HEK293 (cell line): Measurements from ENCODE around the gene TMEM114.

Experiments
- MYNN ChIP-seq: fragments of 450-650 bp; formaldehyde crosslinking; IDR thresholded peaks from 2 replicates; pipeline ENCODE4 v1.5.1; 2016; ENCODE audit warnings: missing biosample characterization, missing genetic modification characterization, borderline replicate concordance
- YY1 ChIP-seq: fragments of 450-650 bp; formaldehyde crosslinking; IDR thresholded peaks from 2 replicates; pipeline ENCODE4 v1.5.1; 2018; ENCODE audit warnings: missing biosample characterization, missing genetic modification characterization
- ZNF23 ChIP-seq: fragments of 450-650 bp; formaldehyde crosslinking; IDR thresholded peaks from 2 replicates; pipeline ENCODE4 v1.5.1; 2016; ENCODE audit warnings: missing biosample characterization, missing genetic modification characterization, borderline replicate concordance
- TF ChIP-seq, protein P1 (sequence below): fragments of 450-650 bp; formaldehyde crosslinking; IDR thresholded peaks from 2 replicates; pipeline ENCODE4 v1.5.1; 2016; ENCODE audit warnings: missing biosample characterization, missing genetic modification characterization
- TF ChIP-seq, protein P2 (sequence below): fragments of 450-650 bp; IDR thresholded peaks from 2 replicates; pipeline ENCODE4 v1.5.1; 2018; ENCODE audit warnings: missing biosample characterization, missing genetic modification characterization

DNA sequence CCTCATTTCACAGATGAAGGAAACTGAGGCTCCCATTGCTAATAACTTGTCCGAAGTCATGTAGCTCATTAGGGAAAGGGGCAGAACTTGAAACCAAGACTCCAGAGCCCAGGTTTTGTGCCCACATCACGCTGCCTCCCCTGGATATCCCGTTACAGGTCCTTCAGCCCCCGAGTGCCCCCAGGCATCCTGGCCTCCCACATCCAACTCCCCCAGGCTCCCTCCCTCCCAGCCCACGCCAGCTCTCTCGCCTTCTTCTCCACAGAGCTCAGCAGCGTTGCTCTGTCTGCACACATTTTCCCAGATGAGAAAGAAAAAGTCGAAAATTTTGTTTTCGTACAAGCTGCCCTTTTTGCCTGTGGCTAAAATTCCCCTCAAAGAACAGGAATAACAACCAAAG is 16.9 kb upstream of the TMEM114 start:
- TF ChIP-seq, protein P1, sequence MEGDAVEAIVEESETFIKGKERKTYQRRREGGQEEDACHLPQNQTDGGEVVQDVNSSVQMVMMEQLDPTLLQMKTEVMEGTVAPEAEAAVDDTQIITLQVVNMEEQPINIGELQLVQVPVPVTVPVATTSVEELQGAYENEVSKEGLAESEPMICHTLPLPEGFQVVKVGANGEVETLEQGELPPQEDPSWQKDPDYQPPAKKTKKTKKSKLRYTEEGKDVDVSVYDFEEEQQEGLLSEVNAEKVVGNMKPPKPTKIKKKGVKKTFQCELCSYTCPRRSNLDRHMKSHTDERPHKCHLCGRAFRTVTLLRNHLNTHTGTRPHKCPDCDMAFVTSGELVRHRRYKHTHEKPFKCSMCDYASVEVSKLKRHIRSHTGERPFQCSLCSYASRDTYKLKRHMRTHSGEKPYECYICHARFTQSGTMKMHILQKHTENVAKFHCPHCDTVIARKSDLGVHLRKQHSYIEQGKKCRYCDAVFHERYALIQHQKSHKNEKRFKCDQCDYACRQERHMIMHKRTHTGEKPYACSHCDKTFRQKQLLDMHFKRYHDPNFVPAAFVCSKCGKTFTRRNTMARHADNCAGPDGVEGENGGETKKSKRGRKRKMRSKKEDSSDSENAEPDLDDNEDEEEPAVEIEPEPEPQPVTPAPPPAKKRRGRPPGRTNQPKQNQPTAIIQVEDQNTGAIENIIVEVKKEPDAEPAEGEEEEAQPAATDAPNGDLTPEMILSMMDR (tag by site-specific recombination), result no peak
- TF ChIP-seq YY1 (tag by site-specific recombination) (no peak), MYNN (tag by site-specific recombination) (no peak), ZNF23 (tag by site-specific recombination) (no peak)
- TF ChIP-seq, protein P2, sequence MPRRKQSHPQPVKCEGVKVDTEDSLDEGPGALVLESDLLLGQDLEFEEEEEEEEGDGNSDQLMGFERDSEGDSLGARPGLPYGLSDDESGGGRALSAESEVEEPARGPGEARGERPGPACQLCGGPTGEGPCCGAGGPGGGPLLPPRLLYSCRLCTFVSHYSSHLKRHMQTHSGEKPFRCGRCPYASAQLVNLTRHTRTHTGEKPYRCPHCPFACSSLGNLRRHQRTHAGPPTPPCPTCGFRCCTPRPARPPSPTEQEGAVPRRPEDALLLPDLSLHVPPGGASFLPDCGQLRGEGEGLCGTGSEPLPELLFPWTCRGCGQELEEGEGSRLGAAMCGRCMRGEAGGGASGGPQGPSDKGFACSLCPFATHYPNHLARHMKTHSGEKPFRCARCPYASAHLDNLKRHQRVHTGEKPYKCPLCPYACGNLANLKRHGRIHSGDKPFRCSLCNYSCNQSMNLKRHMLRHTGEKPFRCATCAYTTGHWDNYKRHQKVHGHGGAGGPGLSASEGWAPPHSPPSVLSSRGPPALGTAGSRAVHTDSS, result no peak
